ENCODE measurements around the gene CRYBA2.

The CRYBA2 gene

DNA sequence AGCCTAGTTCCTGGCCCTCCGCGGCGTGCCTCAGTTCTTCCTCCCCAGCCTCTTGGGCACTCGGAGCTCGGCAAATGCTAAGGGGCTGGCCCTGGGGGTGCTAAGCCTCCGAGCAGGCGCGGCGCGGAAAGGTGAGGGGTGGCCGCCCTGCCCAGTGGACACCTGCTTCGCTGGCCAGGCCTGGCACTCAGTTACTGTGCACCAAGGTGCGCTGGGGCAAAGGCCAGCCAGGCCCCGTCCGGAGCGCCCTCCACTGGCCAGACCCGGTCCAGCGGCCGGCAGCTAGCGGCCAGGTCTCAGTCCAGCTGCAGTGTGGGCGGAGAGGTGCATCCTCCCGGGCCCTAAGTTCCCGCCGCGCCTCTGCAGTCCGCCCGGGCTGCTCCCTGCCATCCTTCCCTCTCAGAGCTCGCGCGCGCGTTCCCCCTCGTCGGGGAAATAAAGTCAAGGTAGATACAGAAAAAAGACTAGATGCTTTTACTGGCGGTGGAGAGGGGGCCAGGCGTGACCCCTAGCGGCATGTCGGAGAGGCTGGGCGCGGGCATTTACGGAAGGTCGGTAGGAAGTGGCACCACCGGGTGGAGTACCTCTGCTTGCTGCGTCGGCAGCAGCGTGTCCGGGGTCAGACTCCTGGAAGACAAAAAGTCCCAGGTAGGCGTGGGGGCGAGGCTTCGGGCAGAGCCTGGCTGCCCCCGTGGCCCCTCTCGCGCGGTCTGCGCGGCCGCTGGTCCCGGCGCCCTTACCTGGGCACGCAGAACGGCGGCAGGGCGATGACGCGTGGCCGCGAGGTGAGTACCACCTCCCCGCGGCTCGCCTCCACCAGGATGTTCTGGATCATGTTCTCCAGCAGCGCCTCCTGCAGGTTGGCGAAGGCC lies 9.4 kb upstream of the CRYBA2 start:
- peak; percentile 30 for TF ChIP-seq CTCF (IDR thresholded peaks at IDR 0.05; ENCODE audit: insufficient read depth, low read length, poor library complexity, severe bottlenecking)
- TF ChIP-seq EZH2phosphoT487 (conservative IDR thresholded peaks at IDR 0.05; ENCODE audit: low read length), result no peak
- no peaks in the 10 kb centered on the region for H3K9me3 ChIP-seq (ENCODE audit: insufficient read depth, low read length)
- H3K27me3 ChIP-seq (ENCODE audit: low read length), result no peaks in the 10 kb centered on the region
- H3F3A ChIP-seq (ENCODE audit: insufficient read depth), result no peaks in the 10 kb centered on the region
- no peak overlapping the region for H3K4me2 ChIP-seq (ENCODE audit: low read depth, low read length, poor library complexity, severe bottlenecking)
- no peaks in the 10 kb centered on the region for H4K20me1 ChIP-seq (ENCODE audit: low read depth, low read length)
- H3K4me3 ChIP-seq (ENCODE audit: insufficient read depth, low read length, poor library complexity, severe bottlenecking), result no peak overlapping the region
- no peaks in the 10 kb centered on the region for H3K79me2 ChIP-seq (ENCODE audit: insufficient read depth, low read length)
- no peak overlapping the region for H3K27ac ChIP-seq (ENCODE audit: low read depth, low read length)
- no peaks in the 10 kb centered on the region for H3K36me3 ChIP-seq (ENCODE audit: low read length)
- no peak overlapping the region for H2AFZ ChIP-seq (ENCODE audit: low read depth, low read length, severe bottlenecking)
- no peaks in the 10 kb centered on the region for H3K9me2 ChIP-seq (replicated peaks; ENCODE audit: insufficient read depth, low read length)
- no peak overlapping the region for H3K9ac ChIP-seq (ENCODE audit: low read length)

DNA sequence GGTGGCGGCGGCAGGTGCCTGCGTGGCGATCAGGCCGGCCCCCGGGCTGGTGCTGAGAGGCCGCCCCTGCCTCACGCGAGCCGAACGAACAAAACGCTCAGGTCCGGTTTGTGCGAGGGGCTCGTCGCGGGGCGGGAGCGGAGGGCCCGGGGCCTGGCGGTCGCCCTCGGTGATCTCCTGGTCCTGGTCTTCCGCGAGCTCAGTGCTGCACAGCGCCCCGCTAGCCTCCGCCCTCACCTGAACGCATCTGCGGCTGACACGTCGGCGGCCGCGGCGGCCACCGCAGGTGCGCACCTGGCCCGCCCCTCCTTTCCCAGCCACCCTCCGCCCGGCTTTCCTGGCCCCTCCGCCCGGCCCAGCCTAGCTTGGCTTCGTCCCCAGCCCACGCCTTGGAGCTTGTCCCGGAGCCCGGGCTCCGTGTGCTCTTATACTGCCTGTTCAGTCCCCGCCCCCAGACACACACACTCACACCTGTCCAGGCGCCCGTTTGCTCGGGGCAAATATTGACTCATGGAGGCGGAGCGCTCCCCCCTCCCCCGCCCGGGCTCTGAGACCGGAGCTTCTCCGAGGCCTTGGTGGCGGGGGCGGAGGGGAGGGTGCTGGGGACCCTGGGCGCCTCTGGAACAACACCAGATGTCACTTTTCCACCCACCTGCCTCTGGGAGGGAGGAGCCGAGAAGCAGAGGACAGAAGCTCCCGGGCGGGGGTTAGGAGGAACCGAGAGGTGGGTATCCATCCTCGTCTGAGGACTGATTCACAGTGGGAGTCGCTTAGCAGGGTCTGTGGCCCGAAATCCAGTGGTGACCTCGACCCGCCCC lies 8.6 kb upstream of the CRYBA2 start:
- H3K9ac ChIP-seq (ENCODE audit: low read length), result no peak overlapping the region
- H4K20me1 ChIP-seq (ENCODE audit: low read depth, low read length), result no peaks in the 10 kb centered on the region
- TF ChIP-seq CTCF (IDR thresholded peaks at IDR 0.05; ENCODE audit: insufficient read depth, low read length, poor library complexity, severe bottlenecking) (no peak), EZH2phosphoT487 (conservative IDR thresholded peaks at IDR 0.05; ENCODE audit: low read length) (no peak)
- H3K4me3 ChIP-seq (ENCODE audit: insufficient read depth, low read length, poor library complexity, severe bottlenecking), result no peak overlapping the region
- H3F3A ChIP-seq (ENCODE audit: insufficient read depth), result no peaks in the 10 kb centered on the region
- H3K36me3 ChIP-seq (ENCODE audit: low read length), result no peaks in the 10 kb centered on the region
- no peaks in the 10 kb centered on the region for H3K27me3 ChIP-seq (ENCODE audit: low read length)
- no peak overlapping the region for H2AFZ ChIP-seq (ENCODE audit: low read depth, low read length, severe bottlenecking)
- H3K27ac ChIP-seq (ENCODE audit: low read depth, low read length), result no peak overlapping the region
- H3K79me2 ChIP-seq (ENCODE audit: insufficient read depth, low read length), result no peaks in the 10 kb centered on the region
- no peak overlapping the region for H3K4me2 ChIP-seq (ENCODE audit: low read depth, low read length, poor library complexity, severe bottlenecking)
- no peaks in the 10 kb centered on the region for H3K9me3 ChIP-seq (ENCODE audit: insufficient read depth, low read length)
- H3K9me2 ChIP-seq (replicated peaks; ENCODE audit: insufficient read depth, low read length), result no peaks in the 10 kb centered on the region

DNA sequence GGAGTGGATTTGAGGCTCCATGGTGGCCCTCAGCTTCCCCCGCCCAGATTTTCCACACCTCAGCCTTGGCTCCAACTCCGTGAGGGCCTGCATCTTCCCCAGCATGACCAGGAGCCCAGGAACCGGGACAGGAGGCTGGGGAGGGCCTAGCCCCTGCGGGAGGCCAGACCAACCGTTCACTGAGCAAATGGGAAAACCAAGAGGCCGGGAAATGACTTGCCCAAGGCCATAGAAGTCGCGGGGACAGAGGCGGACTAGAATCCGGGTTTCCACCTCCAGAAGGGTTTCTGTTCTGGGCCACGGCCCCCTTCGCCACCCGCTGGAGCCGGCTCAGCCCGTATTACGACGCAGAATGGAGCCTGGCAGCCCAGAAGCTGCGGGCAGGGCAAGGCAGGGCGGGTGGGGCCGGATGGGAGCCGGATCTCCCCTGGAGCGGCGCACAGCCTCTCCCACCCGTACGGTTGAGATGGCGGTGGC lies 7.9 kb upstream of the CRYBA2 start:
- H3K27me3 ChIP-seq (ENCODE audit: low read length), result no peaks in the 10 kb centered on the region
- H3K4me2 ChIP-seq (ENCODE audit: low read depth, low read length, poor library complexity, severe bottlenecking), result no peak overlapping the region

More for the DNA sequence above, 7.9 kb upstream of the CRYBA2 start:
- H3K4me3 ChIP-seq (ENCODE audit: insufficient read depth, low read length, poor library complexity, severe bottlenecking), result no peak overlapping the region
- no peak overlapping the region for H3K27ac ChIP-seq (ENCODE audit: low read depth, low read length)
- H3K36me3 ChIP-seq (ENCODE audit: low read length), result no peaks in the 10 kb centered on the region
- H2AFZ ChIP-seq (ENCODE audit: low read depth, low read length, severe bottlenecking), result no peak overlapping the region
- no peaks in the 10 kb centered on the region for H4K20me1 ChIP-seq (ENCODE audit: low read depth, low read length)
- H3K9me3 ChIP-seq (ENCODE audit: insufficient read depth, low read length), result no peaks in the 10 kb centered on the region
- H3K9me2 ChIP-seq (replicated peaks; ENCODE audit: insufficient read depth, low read length), result no peaks in the 10 kb centered on the region
- H3K9ac ChIP-seq (ENCODE audit: low read length), result no peak overlapping the region
- TF ChIP-seq EZH2phosphoT487 (conservative IDR thresholded peaks at IDR 0.05; ENCODE audit: low read length) (no peak), CTCF (IDR thresholded peaks at IDR 0.05; ENCODE audit: insufficient read depth, low read length, poor library complexity, severe bottlenecking) (no peak)
- no peaks in the 10 kb centered on the region for H3F3A ChIP-seq (ENCODE audit: insufficient read depth)
- H3K79me2 ChIP-seq (ENCODE audit: insufficient read depth, low read length), result no peaks in the 10 kb centered on the region
